HUES64 (cell line): ENCODE measurements around the gene PELI3.

Source experiments
- H3K27ac ChIP-seq: 2 replicates; pipeline ENCODE4 v1.7.0; 2013; ENCODE audit warnings: low read depth, low read length, inconsistent platforms
- H3K27me3 ChIP-seq: 2 replicates; pipeline ENCODE4 v1.6.1; 2013; ENCODE audit warnings: mild to moderate bottlenecking, low read length; ENCODE audit not compliant: insufficient read depth
- H3K36me3 ChIP-seq: 2 replicates; pipeline ENCODE4 v1.6.1; 2013; ENCODE audit warnings: mild to moderate bottlenecking, low read length; ENCODE audit not compliant: insufficient read depth
- H3K4me1 ChIP-seq: 2 replicates; pipeline ENCODE4 v1.6.1; 2013; ENCODE audit warnings: mild to moderate bottlenecking, low read length, moderate library complexity; ENCODE audit not compliant: insufficient read depth
- H3K4me3 ChIP-seq: 2 replicates; pipeline ENCODE4 v1.5.1; 2013; ENCODE audit warnings: mild to moderate bottlenecking, low read length, moderate library complexity
- H3K9ac ChIP-seq: 2 replicates; pipeline ENCODE4 v1.6.1; 2013; ENCODE audit warnings: mild to moderate bottlenecking, low read depth, low read length
- H3K9me3 ChIP-seq: 2 replicates; pipeline ENCODE4 v1.6.1; 2013; ENCODE audit warnings: low read depth, low read length; ENCODE audit not compliant: insufficient read depth
- WGBS: fragments of 150-250, 120-280 bp; methylation state at CpG from one replicate; pipeline ENCODE4 v1.1.7; 2013; ENCODE audit warnings: missing lambda C conversion rate; 5-methylcytosine and 5-hydroxymethylcytosine counted together

Gene PELI3

DNA sequence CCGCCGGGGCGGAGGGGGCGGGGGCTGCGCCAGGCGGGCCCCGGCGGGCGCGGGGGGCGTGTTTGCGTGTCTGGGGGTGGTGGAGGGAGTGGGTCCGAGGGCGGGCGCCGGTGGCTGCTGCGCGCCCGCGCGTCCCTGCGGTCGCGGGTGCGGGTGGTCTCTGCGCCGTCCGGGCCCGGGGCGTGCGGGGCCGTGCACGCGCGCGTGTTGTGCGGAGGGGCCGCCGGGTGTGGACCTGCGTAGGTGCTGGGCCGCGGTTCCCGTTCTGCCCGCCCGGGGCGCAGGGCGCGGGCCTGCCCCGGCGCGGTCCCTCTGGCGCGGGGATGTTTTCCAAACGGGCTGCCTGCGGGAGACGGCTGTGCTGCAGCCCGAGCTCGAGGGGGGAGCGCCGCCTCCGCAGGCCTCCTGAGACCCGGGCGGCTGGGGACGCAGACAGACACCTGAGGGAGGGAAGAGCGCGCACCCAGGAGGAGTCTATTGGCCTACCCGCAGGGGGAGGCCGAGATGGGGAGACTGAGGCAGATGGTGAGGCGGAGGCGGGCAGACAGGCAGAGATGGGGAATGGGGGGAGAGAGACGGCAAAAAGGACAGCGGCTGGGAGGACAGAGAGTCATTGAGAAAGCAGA, 442 bp downstream of the PELI3 start:
- Histone ChIP-seq H3K9ac (peak overlapping the region; percentile 64), H3K4me1 (peaks cover 14% of the 10 kb centered on the region), H3K27ac (no peak overlapping the region), H3K27me3 (no peaks in the 10 kb centered on the region), H3K36me3 (peaks cover 4% of the 10 kb centered on the region; the same call in 1 of the 2 replicates), H3K9me3 (peaks cover 7% of the 10 kb centered on the region; the same call in 1 of the 2 replicates), H3K4me3 (peak overlapping the region; percentile 77)
- 3% methylated on average over 72 of the region's 72 CpGs for WGBS

GRCh38 chr11:66467756-66468155, 1.1 kb downstream of the PELI3 start:
- no peak overlapping the region for H3K9ac ChIP-seq
- H3K27me3 ChIP-seq: no peaks in the 10 kb centered on the region
- peaks cover 10% of the 10 kb centered on the region; the same call in 1 of the 2 replicates for H3K36me3 ChIP-seq
- peak overlapping the region; percentile 77 for H3K4me3 ChIP-seq
- 72% methylated on average over 6 of the region's 6 CpGs for WGBS
- peaks cover 14% of the 10 kb centered on the region for H3K4me1 ChIP-seq
- peaks cover 4% of the 10 kb centered on the region; the same call in 1 of the 2 replicates for H3K9me3 ChIP-seq
- H3K27ac ChIP-seq: no peak overlapping the region

- Histone ChIP-seq H3K36me3 (peaks cover 16% of the 10 kb centered on the region; the same call in 1 of the 2 replicates), H3K27ac (no peak overlapping the region), H3K4me3 (no peak overlapping the region), H3K9ac (no peak overlapping the region), H3K27me3 (no peaks in the 10 kb centered on the region), H3K4me1 (peaks cover 14% of the 10 kb centered on the region), H3K9me3 (no peaks in the 10 kb centered on the region)
- WGBS: 92% methylated on average over 6 of the region's 6 CpGs
Observed at GRCh38 chr11:66468691-66469090, 2.0 kb downstream of the PELI3 start.

DNA sequence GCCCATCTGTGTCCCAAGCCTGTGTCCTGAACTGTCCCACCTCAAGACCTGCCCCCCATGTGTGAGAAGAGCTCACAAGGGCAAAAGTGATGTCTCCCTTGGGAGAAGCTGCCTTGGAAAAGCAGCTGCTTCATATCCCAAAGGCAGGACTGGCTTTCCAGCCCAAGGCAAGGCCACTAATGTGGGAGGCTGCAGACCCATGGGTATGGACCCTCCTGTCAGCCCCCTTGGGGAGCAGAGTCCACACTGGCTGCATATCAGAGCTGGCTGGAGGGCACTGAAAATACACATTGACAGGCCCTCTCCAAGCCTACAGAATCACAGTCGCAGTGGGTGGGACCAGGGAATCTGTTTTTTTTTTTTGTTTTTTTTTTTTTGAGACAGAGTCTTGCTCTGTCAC, 2.7 kb downstream of the PELI3 start:
- Histone ChIP-seq H3K4me1 (peaks cover 14% of the 10 kb centered on the region), H3K4me3 (no peak overlapping the region), H3K9ac (no peak overlapping the region), H3K9me3 (no peaks in the 10 kb centered on the region), H3K27me3 (no peaks in the 10 kb centered on the region), H3K27ac (peak overlapping the region; percentile 13; the same call in 1 of the 2 replicates), H3K36me3 (peaks cover 19% of the 10 kb centered on the region; the same call in 1 of the 2 replicates)
- 88% methylated on average over 1 of the region's 1 CpG for WGBS

- peaks cover 19% of the 10 kb centered on the region; the same call in 1 of the 2 replicates for H3K36me3 ChIP-seq
- no peaks in the 10 kb centered on the region for H3K27me3 ChIP-seq
- H3K9ac ChIP-seq: no peak overlapping the region
- peak overlapping the region; percentile 30; the same call in 1 of the 2 replicates for H3K27ac ChIP-seq
- 65% methylated on average over 3 of the region's 3 CpGs for WGBS
- peaks cover 13% of the 10 kb centered on the region for H3K4me1 ChIP-seq
- H3K4me3 ChIP-seq: no peak overlapping the region
- H3K9me3 ChIP-seq: no peaks in the 10 kb centered on the region
Observed at GRCh38 chr11:66470015-66470414, 3.3 kb downstream of the PELI3 start.

GRCh38 chr11:66471142-66471541, 4.4 kb downstream of the PELI3 start:
- Histone ChIP-seq H3K9me3 (no peaks in the 10 kb centered on the region), H3K9ac (no peak overlapping the region), H3K27me3 (no peaks in the 10 kb centered on the region), H3K4me3 (no peak overlapping the region), H3K4me1 (peaks cover 6% of the 10 kb centered on the region; the same call in 1 of the 2 replicates), H3K36me3 (peaks cover 19% of the 10 kb centered on the region; the same call in 1 of the 2 replicates), H3K27ac (no peak overlapping the region)
- WGBS: 97% methylated on average over 16 of the region's 16 CpGs

DNA sequence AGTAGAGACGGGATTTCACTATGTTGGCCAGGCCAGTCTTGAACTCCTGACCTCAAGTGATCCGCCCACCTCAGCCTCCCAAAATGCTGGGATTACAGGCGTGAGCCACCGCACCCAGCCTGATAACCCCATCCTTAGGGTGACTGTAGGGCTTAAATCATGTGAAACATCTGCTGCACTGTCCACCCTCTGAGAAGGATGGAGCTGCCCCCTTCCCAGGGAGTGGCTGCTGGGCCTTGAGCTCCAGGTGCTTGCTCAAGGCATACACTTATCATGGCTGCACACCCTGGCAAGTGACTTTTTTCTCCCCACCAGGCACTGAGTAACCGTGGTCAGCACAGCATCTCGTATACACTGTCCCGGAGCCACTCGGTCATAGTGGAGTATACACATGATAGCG, 5.3 kb downstream of the PELI3 start:
- Histone ChIP-seq H3K9ac (no peak overlapping the region), H3K36me3 (peaks cover 19% of the 10 kb centered on the region; the same call in 1 of the 2 replicates), H3K4me1 (peaks cover 9% of the 10 kb centered on the region; the same call in 1 of the 2 replicates), H3K4me3 (no peak overlapping the region), H3K9me3 (no peaks in the 10 kb centered on the region), H3K27ac (no peak overlapping the region), H3K27me3 (no peaks in the 10 kb centered on the region)
- 93% methylated on average over 9 of the region's 9 CpGs for WGBS

- H3K36me3 ChIP-seq: peaks cover 19% of the 10 kb centered on the region; the same call in 1 of the 2 replicates
- no peak overlapping the region for H3K4me3 ChIP-seq
- no peaks in the 10 kb centered on the region for H3K9me3 ChIP-seq
- no peak overlapping the region for H3K9ac ChIP-seq
- WGBS: 93% methylated on average over 11 of the region's 11 CpGs
- no peak overlapping the region for H3K27ac ChIP-seq
- no peaks in the 10 kb centered on the region for H3K27me3 ChIP-seq
- peaks cover 6% of the 10 kb centered on the region; the same call in 1 of the 2 replicates for H3K4me1 ChIP-seq
Observed at GRCh38 chr11:66473167-66473566, 6.5 kb downstream of the PELI3 start.

- Histone ChIP-seq H3K27ac (no peak overlapping the region; the same call in 1 of the 2 replicates), H3K36me3 (peaks cover 19% of the 10 kb centered on the region; the same call in 1 of the 2 replicates)
- 91% methylated on average over 20 of the region's 20 CpGs for WGBS
Observed at GRCh38 chr11:66473608-66474515, 7.2 kb downstream of the PELI3 start.

DNA sequence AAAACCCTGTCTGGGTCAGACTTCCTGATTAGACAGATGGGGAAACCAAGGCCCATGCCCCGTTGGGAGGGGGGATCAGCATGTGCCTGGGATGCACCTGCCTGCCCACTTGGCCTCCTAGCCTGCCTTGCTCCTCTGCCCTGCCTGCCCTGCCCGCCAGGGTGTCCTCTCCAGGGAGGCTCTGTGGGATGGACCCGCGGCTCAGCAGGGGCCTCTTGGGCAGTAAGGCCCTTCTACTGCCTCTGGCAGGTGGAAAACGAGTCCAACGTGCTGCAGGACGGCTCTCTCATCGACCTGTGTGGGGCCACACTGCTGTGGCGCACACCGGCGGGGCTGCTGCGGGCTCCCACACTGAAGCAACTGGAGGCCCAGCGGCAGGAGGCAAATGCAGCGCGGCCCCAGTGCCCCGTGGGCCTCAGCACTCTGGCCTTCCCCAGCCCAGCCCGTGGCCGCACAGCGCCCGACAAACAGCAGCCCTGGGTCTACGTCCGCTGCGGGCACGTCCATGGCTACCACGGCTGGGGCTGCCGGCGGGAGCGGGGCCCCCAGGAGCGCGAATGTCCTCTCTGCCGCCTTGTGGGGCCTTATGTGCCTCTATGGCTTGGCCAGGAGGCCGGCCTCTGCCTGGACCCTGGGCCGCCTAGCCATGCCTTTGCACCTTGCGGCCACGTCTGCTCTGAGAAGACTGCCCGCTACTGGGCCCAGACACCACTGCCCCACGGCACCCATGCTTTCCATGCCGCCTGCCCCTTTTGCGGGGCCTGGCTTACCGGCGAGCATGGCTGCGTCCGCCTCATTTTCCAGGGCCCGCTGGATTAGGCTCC, 8.9 kb downstream of the PELI3 start:
- H3K27ac ChIP-seq: no peak overlapping the region
- peaks cover 18% of the 10 kb centered on the region; the same call in 1 of the 2 replicates for H3K36me3 ChIP-seq
- H3K9me3 ChIP-seq: no peaks in the 10 kb centered on the region
- no peak overlapping the region for H3K4me3 ChIP-seq
- H3K4me1 ChIP-seq: peaks cover 3% of the 10 kb centered on the region; the same call in 1 of the 2 replicates
- no peak overlapping the region for H3K9ac ChIP-seq
- 94% methylated on average over 44 of the region's 44 CpGs for WGBS
- H3K27me3 ChIP-seq: no peaks in the 10 kb centered on the region

More at GRCh38 chr11:66473608-66474515, 7.2 kb downstream of the PELI3 start:
- Histone ChIP-seq H3K27me3 (no peaks in the 10 kb centered on the region), H3K4me1 (peaks cover 6% of the 10 kb centered on the region; the same call in 1 of the 2 replicates), H3K4me3 (no peak overlapping the region), H3K9ac (no peak overlapping the region), H3K9me3 (no peaks in the 10 kb centered on the region)
